Activated CD4-positive, alpha-beta T cell treated with anti-CD3 and anti-CD28 coated beads, Interleukin-2, amount 10 ng/mL, durations not matched to agents 7 days and 5 days (primary cell): ENCODE measurements around the gene NAA35. TPM values are rescaled to one million over a fixed set of nuclear protein-coding genes. Genes with fewer than 3 reads are reported as not detected.
"Not testable (repeated sequence)": the region's sequence is repeated elsewhere in the genome, so short reads cannot be mapped to it uniquely, and the experiment has no call there.

ENCODE experiments used
- CTCF ChIA-PET: fragments of 350-600 bp; sonication (Branson Sonifier 250); formaldehyde crosslinking; loops from one replicate; lab custom pipeline; 2021; ENCODE audit warnings: antibody characterized with exemption; lab: Charles Lee
- POLR2A ChIA-PET: fragments of 350-600 bp; sonication (Branson Sonifier 250); formaldehyde crosslinking; loops from one replicate; lab custom pipeline; 2021; ENCODE audit warnings: antibody characterized with exemption; lab: Charles Lee
- DNase-seq: peaks from one replicate; pipeline ENCODE4 v3.0.0-alpha.2; 2020
- H3K27ac Mint-ChIP-seq: one replicate; pipeline ENCODE4 v1.8.0; 2021; ENCODE audit warnings: mild to moderate bottlenecking, moderate library complexity, mixed read lengths
- H3K27me3 Mint-ChIP-seq: one replicate; pipeline ENCODE4 v1.8.0; 2021; ENCODE audit warnings: mixed read lengths
- H3K36me3 Mint-ChIP-seq: one replicate; pipeline ENCODE4 v1.8.0; 2021; ENCODE audit warnings: low read depth, mixed read lengths
- H3K4me1 Mint-ChIP-seq: one replicate; pipeline ENCODE4 v1.8.0; 2021; ENCODE audit warnings: mixed read lengths
- H3K4me3 Mint-ChIP-seq: one replicate; pipeline ENCODE4 v1.8.0; 2021; ENCODE audit warnings: mild to moderate bottlenecking, moderate library complexity, mixed read lengths
- H3K9me3 Mint-ChIP-seq: one replicate; pipeline ENCODE4 v1.8.0; 2021; ENCODE audit warnings: mixed read lengths
- total RNA-seq, 2 experiments: library from RNA; stranded (reverse); gene quantifications; one replicate each; pipeline ENCODE4 v1.2.3, GENCODE V29; 2021

NAA35 gene
- total RNA-seq, 2 experiments from 2014 or later: 20.9 to 22.4 TPM

DNA sequence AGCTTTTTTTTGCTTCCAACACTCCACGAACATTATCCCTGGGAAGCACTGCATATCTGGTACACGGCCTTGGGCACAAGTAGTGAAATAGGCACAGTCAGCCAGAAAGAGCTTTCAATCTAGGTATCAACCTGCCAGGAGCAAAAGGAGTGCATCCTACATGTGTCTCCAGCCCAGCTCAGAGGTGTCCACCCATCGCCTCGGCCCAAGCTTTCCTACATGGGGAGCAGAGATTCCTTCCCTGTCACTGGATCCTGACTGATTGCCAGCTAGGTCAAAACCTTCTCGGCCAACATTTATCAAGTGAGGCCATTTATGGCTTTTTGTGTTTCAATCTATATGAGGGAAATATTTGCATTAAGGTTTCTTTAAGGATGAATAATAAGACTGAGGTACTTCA, 102.6 kb downstream of the NAA35 start:
- Mint-ChIP-seq H3K27ac (no peak overlapping the region), H3K27me3 (no peaks in the 10 kb centered on the region), H3K36me3 (no peaks in the 10 kb centered on the region), H3K4me1 (no peaks in the 10 kb centered on the region), H3K4me3 (no peak overlapping the region), H3K9me3 (no peaks in the 10 kb centered on the region)
- CTCF ChIA-PET: interaction anchor here (1.2 kb wide), 1 partner anchor 236 kb away, joined by 3 read pairs; no protein-coding TSS in a partner anchor
- POLR2A ChIA-PET: no interaction called here
- DNase-seq: no peak

DNA sequence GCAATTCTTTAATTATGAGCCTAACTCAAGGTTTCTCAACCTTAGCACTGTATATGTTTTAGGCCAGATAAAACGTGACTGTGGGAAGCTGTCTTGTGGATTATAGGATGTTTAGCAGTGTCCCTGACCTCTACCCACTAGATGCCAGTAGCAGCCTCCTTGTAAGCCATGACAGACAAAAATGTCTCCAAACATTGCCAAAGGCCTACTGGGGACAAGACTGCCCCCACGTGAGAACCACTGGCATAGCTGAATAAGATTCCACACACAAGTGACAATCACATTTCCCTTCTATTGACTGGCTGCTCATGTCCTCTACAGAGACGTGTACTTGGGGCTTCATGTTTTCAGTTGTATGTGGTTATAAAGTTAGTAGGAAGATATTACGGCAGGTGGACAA, 103.1 kb downstream of the NAA35 start:
- H3K27me3 Mint-ChIP-seq: no peaks in the 10 kb centered on the region
- H3K4me3 Mint-ChIP-seq: no peak overlapping the region
- CTCF ChIA-PET: interaction anchor here (1.2 kb wide), 1 partner anchor 237 kb away, joined by 3 read pairs; no protein-coding TSS in a partner anchor
- POLR2A ChIA-PET: no interaction called here
- no peaks in the 10 kb centered on the region for H3K9me3 Mint-ChIP-seq
- H3K36me3 Mint-ChIP-seq: no peaks in the 10 kb centered on the region
- no peaks in the 10 kb centered on the region for H3K4me1 Mint-ChIP-seq
- no peak overlapping the region for H3K27ac Mint-ChIP-seq
- DNase-seq: no peak

DNA sequence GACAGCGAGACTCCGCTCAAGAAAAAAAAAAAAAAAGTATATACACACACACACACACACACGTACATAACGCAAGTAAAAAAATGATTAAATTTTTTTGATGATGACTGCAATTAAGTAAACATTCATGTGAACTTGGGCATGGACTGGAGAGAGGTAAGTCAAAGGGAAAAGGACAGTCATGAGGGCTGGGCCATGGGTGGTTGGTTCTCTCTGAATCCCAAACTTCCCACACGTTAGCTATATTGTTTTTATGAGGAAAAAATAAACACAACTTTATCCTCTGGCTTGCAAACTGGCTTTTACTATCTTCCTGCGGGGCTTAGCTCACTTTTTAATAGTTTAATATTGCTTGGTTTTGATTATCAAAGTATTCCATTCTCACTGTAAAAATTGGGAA, 104.7 kb downstream of the NAA35 start:
- POLR2A ChIA-PET: no interaction called here
- Mint-ChIP-seq H3K4me3 (no peak overlapping the region), H3K4me1 (no peaks in the 10 kb centered on the region), H3K36me3 (no peaks in the 10 kb centered on the region), H3K27ac (no peak overlapping the region), H3K27me3 (peaks cover 4% of the 10 kb centered on the region), H3K9me3 (no peaks in the 10 kb centered on the region)
- CTCF ChIA-PET: interaction anchor here (0.7 kb wide), 1 partner anchor 22 kb away, joined by 3 read pairs; no protein-coding TSS in a partner anchor
- DNase-seq: no peak

DNA sequence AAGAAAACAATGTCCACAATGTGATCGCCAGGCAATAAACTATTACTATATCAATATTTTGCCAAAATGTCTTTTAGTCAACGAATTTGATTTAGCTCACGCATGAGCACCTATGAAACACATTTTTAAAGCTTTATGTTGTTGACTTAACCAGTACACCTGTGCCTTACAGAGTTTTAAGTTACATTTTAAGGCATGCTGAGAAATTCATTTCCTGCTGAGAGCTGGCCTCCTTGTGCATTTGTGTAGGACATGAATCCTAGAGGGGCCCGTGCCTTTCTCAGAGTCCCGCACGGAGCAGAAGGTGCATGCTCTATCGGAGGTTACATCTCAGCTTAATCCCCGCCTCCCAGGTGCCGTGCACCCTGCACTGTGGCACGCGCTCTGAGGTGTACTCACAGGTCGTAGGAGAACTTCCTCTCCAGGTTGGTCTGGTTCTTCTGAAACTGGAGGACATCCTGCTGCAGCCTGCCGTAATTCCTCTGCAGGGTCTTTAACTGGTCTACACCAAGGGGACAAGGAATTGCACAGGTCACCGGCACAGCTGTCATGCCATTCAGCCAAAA, 105.2 kb downstream of the NAA35 start:
- peaks cover 8% of the 10 kb centered on the region for H3K27me3 Mint-ChIP-seq
- H3K4me3 Mint-ChIP-seq: no peak overlapping the region
- CTCF ChIA-PET: interaction anchor here (0.7 kb wide), 1 partner anchor 22 kb away, joined by 3 read pairs; no protein-coding TSS in a partner anchor
- POLR2A ChIA-PET: no interaction called here
- no peak overlapping the region for H3K27ac Mint-ChIP-seq
- no peaks in the 10 kb centered on the region for H3K36me3 Mint-ChIP-seq
- no peaks in the 10 kb centered on the region for H3K4me1 Mint-ChIP-seq
- H3K9me3 Mint-ChIP-seq: no peaks in the 10 kb centered on the region
- no peak for DNase-seq

DNA sequence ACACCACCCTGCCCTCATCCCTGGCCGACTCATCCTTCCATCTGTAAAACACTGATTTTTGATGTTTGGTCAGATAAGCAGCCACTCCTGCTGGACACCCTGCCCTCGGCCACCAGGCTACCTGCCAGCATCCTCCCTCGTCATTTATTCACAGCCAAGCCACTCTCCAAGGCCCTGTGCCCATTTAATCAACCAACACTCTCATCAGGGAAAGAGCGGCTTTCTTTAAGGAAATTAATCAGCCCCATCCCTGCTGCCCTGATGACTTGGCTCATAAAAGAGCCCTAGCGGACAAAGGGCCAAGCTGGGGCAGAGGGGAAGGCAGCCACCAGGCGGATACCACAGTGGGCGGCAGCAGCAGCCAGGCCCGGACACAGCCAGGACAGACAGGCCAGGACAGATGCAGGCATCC, 106.0 kb downstream of the NAA35 start:
- no peak overlapping the region for H3K4me3 Mint-ChIP-seq
- ChIA-PET POLR2A (no interaction called here), CTCF (no interaction called here)
- no peaks in the 10 kb centered on the region for H3K36me3 Mint-ChIP-seq
- no peak overlapping the region for H3K27ac Mint-ChIP-seq
- H3K27me3 Mint-ChIP-seq: peaks cover 10% of the 10 kb centered on the region
- H3K4me1 Mint-ChIP-seq: no peaks in the 10 kb centered on the region
- DNase-seq: no peak
- H3K9me3 Mint-ChIP-seq: no peaks in the 10 kb centered on the region

DNA sequence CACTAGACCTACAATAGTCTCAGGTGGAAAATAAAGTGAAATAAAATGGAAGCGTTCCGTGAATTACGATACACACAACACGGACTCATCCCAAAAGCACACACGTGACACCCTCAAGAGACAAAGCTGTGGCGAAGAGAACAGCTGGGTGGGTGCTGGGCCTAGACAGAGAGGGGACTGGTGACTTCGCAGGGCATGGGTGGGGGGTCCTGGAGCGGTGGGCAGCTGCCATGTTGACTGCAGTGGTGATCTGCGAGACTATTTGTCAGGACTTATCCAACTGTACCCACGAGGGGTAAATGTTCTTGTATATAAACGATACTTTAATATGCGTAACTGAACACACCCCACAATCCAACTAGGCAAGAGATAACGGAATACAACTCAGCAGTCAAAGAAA, 106.4 kb downstream of the NAA35 start:
- ChIA-PET POLR2A (no interaction called here), CTCF (no interaction called here)
- Mint-ChIP-seq H3K27me3 (peaks cover 10% of the 10 kb centered on the region), H3K9me3 (no peaks in the 10 kb centered on the region), H3K4me1 (no peaks in the 10 kb centered on the region), H3K4me3 (no peak overlapping the region), H3K27ac (no peak overlapping the region), H3K36me3 (no peaks in the 10 kb centered on the region)
- DNase-seq: no peak

DNA sequence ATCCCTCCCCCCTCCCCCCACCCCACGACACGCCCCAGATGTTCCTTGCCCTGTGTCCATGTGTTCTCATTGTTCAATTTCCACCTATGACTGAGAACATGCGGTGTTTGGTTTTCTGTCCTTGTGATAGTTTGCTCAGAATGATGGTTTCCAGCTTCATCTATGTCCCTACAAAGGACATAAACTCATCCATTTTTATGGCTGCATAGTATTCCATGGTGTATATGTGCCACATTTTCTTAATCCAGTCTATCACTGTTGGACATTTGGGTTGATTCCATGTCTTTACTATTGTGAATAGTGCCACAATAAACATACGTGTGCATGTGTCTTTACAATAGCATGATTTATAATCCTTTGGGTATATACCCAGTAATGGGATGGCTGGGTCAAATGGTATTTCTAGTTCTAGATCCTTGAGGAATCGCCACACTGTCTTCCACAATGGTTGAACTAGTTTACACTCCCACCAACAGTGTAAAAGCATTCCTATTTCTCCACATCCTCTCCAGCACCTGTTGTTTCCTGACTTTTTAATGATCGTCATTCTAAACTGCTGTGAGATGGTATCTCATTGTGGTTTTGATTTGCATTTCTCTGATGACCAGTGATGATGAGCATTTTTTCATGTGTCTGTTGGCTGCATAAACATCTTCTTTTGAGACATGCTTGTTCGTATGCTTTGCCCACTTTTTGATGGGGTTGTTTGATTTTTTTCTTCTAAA, 107.2 kb downstream of the NAA35 start:
- POLR2A ChIA-PET, H3K9me3 Mint-ChIP-seq, H3K36me3 Mint-ChIP-seq, H3K4me1 Mint-ChIP-seq, H3K27ac Mint-ChIP-seq, DNase-seq, CTCF ChIA-PET, H3K4me3 Mint-ChIP-seq: not testable (repeated sequence)
- peaks cover 10% of the 10 kb centered on the region for H3K27me3 Mint-ChIP-seq

DNA sequence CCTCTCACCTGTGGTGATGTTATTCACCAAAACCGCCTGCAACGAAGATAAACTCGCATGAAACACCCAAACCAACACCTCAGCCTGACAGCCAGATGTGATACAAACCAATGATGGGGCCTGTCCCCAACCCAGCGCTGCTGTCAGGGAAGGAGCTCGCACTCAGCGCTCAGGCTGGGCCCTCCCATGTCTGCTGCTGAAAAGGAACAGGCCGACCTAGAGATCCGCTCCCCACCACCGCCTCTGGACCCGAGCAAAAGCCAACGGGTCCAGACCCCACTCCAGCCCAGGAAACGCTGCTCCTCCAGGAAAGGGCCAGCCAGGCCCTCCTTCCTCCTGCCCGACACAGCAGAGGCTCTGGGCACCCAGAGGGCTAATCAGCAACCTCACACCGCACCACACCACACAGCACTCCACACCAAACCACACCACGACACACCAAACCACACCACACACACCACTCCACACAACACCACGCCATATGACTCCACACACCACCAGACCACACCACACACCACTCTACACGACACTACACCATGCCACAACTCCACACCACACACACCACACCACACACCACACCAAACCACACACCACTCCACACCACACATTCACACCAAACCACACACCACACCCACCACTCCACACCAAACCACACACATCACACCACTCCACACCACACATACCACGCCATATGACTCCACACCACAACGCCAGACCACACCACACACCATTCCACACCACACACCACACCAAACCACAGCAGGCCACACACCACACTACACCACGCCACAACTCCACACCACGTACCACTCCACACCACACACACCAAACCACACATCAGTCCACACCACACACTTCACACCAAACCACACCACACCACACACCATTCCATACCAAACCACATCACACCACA, 111.9 kb downstream of the NAA35 start:
- Mint-ChIP-seq H3K4me1 (no peaks in the 10 kb centered on the region), H3K27ac (no peak overlapping the region), H3K36me3 (no peaks in the 10 kb centered on the region), H3K27me3 (peaks cover 10% of the 10 kb centered on the region), H3K4me3 (no peak overlapping the region), H3K9me3 (no peaks in the 10 kb centered on the region)
- POLR2A ChIA-PET: no interaction called here
- no peak for DNase-seq
- CTCF ChIA-PET: no interaction called here

DNA sequence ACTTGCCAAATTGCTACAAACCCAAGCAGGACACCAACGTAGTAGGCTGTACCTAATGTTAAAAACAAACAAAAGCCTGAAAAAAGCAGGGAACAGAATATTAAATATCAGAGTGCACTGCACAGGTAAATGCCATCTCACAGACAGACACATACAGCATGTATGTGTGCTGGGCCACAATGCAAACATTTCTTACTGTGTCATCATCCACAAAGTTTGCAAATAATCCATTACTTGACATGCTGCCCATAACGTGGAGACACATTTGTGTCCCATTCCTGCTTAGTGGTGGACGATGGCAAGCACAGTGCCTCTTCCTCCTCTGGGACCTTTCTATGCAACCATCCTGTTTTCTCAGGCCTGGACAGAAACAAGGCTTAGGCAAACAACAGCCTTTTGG, 113.7 kb downstream of the NAA35 start:
- H3K36me3 Mint-ChIP-seq: no peaks in the 10 kb centered on the region
- no peak overlapping the region for H3K27ac Mint-ChIP-seq
- CTCF ChIA-PET: no interaction called here
- no peaks in the 10 kb centered on the region for H3K9me3 Mint-ChIP-seq
- POLR2A ChIA-PET: no interaction called here
- H3K4me1 Mint-ChIP-seq: no peaks in the 10 kb centered on the region
- no peak for DNase-seq
- no peak overlapping the region for H3K4me3 Mint-ChIP-seq
- peaks cover 10% of the 10 kb centered on the region for H3K27me3 Mint-ChIP-seq

DNA sequence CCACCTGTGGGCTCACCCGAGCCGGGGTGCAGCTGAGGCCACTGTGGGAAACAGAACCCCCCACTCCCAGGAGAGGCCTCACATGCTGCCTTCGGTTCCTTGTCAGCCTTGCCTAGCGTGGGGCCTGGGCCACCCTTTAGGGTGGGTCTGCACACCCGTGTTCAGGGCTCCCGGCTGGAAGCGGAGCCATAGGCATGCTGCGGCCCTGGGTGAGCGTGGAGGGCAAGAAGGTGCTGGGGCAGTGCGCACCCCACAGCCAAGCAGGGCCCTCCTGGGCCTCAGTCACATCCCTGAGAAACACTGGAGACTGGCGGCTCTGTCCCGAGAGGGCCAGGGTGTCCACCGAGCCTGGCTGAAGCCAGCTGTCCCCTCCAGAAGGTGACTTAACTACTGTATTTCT, 116.5 kb downstream of the NAA35 start:
- H3K27ac Mint-ChIP-seq: no peak overlapping the region
- H3K4me3 Mint-ChIP-seq: no peak overlapping the region
- ChIA-PET CTCF (no interaction called here), POLR2A (no interaction called here)
- peaks cover 11% of the 10 kb centered on the region for H3K27me3 Mint-ChIP-seq
- H3K36me3 Mint-ChIP-seq: no peaks in the 10 kb centered on the region
- no peak for DNase-seq
- H3K4me1 Mint-ChIP-seq: no peaks in the 10 kb centered on the region
- H3K9me3 Mint-ChIP-seq: no peaks in the 10 kb centered on the region

DNA sequence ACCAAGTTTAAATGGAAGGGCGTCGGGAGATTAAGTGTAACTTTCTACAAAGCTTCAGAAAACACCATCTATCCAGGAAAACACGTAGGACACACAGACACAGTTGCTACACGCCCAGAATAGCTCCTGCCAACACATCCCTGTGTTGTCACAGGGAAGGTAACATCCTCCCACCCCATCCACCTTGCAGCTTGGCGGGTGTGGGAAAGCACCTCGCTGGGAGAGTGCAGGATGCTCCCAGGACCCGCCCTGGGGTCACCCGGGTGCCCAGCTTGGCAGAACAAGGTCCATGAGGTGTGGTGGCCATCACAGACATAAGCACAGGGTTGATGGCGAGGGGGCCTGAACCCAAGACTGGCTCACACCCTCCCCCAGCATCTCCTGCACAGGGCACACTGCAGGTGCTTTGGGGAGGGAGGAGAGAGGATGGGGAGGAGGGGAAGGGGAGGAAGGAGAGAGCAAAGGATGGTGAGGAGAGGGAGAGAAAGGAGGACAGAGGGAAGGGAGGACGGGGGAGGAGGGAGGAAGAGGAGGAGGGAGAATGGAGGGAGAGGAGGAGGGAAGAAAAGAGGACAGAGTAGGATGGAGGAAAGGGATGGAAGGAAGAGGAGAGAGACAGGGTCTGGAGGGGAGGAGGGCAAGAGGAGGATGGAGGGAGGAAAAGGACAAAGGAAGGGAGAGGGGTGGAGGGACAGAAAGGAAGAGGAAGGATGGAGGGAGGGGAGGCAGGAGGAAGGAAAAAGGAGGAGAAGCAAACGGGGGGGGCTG, 121.2 kb downstream of the NAA35 start:
- ChIA-PET CTCF (no interaction called here), POLR2A (no interaction called here)
- Mint-ChIP-seq H3K27ac (no peak overlapping the region), H3K4me3 (no peak overlapping the region), H3K9me3 (no peaks in the 10 kb centered on the region), H3K36me3 (no peaks in the 10 kb centered on the region), H3K27me3 (peaks cover 11% of the 10 kb centered on the region), H3K4me1 (no peaks in the 10 kb centered on the region)
- no peak for DNase-seq

DNA sequence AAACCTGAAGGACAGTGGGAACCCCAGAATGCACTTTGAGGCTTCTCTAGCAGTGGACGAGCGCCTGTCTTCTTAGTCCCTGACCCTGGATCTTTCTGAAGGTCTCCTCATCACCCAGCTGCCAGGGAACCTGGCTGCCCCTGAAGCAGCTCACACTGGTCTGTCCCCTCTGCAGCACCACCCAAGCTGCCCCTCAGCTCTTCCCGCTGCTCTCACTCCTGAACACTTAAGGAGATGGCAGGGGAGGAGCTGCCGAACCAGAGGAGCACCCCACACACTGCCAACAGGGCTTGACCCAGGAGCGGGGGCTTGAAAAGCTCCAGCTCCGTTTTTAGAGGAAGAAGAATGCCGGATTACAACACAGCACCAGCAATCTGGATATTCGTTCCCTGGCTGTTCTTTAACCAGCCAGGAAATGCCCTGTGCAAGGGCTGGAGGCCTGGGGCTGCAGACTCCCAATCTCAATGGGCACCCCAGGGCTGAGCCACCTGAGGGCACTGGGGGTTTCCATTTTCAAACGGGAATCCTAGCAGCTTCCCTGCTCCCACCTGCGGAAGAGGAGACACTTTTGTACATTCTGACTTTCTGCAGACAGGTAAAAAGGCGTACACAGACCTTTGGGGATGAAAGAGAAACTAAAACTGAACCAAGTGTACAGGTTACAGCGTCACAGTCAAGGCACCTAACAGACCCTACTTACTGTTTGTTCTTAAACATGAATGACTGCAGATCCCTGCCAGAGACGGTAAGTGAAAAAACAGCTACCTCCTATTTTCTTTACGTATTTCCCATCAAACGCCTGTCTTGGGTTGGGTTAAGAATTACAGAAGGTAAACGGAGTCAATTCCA, 122.1 kb downstream of the NAA35 start:
- no peak for DNase-seq
- H3K27me3 Mint-ChIP-seq: peaks cover 11% of the 10 kb centered on the region
- H3K4me3 Mint-ChIP-seq: no peak overlapping the region
- H3K36me3 Mint-ChIP-seq: no peaks in the 10 kb centered on the region
- POLR2A ChIA-PET: no interaction called here
- CTCF ChIA-PET: interaction anchor here (0.6 kb wide), 1 partner anchor 9 kb away, joined by 5 read pairs; no protein-coding TSS in a partner anchor
- no peak overlapping the region for H3K27ac Mint-ChIP-seq
- no peaks in the 10 kb centered on the region for H3K4me1 Mint-ChIP-seq
- H3K9me3 Mint-ChIP-seq: no peaks in the 10 kb centered on the region
